Caco-2 (cell line): Measurements from ENCODE around the gene CIB1. TPM values are rescaled to one million over a fixed set of nuclear protein-coding genes. Genes with fewer than 3 reads are reported as not detected.

Experiments used
- BruUV-seq: library from RNA; stranded (reverse); fragments of 400-500 nt; replicated peaks from 2 replicates; lab custom pipeline; 2021; lab: Mats Ljungman, UMichigan
- CTCF ChIA-PET: fragments of 300-600 bp; sonication (Branson Sonifier 250); formaldehyde crosslinking; loops from one replicate; lab custom pipeline; 2022; ENCODE audit warnings: antibody characterized with exemption; lab: Charles Lee
- POLR2A ChIA-PET: fragments of 300-600 bp; sonication (Branson Sonifier 250); formaldehyde crosslinking; loops from one replicate; lab custom pipeline; 2022; ENCODE audit warnings: antibody characterized with exemption; lab: Charles Lee
- DNase-seq, 2 experiments: peaks; one replicate each; pipeline versions ENCODE4 v3.0.0 to v3.0.0-alpha.2; 2020 to 2022
- H3K27me3 ChIP-seq: replicated peaks from 2 replicates; pipeline ENCODE4 v1.6.0; 2011; ENCODE audit warnings: low read length; ENCODE audit not compliant: control insufficient read depth, insufficient read depth
- H3K36me3 ChIP-seq: 2 replicates; pipeline ENCODE4 v1.5.1; 2011; ENCODE audit warnings: low read length; ENCODE audit not compliant: control insufficient read depth, insufficient read depth
- H3K4me1 ChIP-seq: fragments of 250-450 bp; sonication (Bioruptor Pico); 2 replicates; pipeline ENCODE4 v1.5.1; 2020; ENCODE audit warnings: mild to moderate bottlenecking
- H3K4me3 ChIP-seq: 2 replicates; pipeline ENCODE4 v1.5.1; 2011; ENCODE audit warnings: low read depth, mild to moderate bottlenecking, control low read depth, low read length
- H3K9me3 ChIP-seq: fragments of 250-450 bp; sonication (Bioruptor Pico); 2 replicates; pipeline ENCODE4 v1.5.1; 2020; ENCODE audit warnings: mild to moderate bottlenecking, moderate library complexity
- H3K27ac Mint-ChIP-seq: one replicate; pipeline ENCODE4 v1.8.0; 2022; ENCODE audit warnings: mixed read lengths; ENCODE audit not compliant: unreplicated experiment
- H3K27me3 Mint-ChIP-seq: one replicate; pipeline ENCODE4 v1.8.0; 2022; ENCODE audit warnings: mixed read lengths; ENCODE audit not compliant: insufficient read depth, unreplicated experiment
- H3K36me3 Mint-ChIP-seq: one replicate; pipeline ENCODE4 v1.8.0; 2022; ENCODE audit warnings: mild to moderate bottlenecking, mixed read lengths; ENCODE audit not compliant: insufficient read depth, unreplicated experiment
- H3K4me1 Mint-ChIP-seq: one replicate; pipeline ENCODE4 v1.8.0; 2022; ENCODE audit warnings: low read depth, mixed read lengths; ENCODE audit not compliant: unreplicated experiment
- H3K4me3 Mint-ChIP-seq: one replicate; pipeline ENCODE4 v1.8.0; 2022; ENCODE audit warnings: mild to moderate bottlenecking, moderate library complexity, mixed read lengths; ENCODE audit not compliant: unreplicated experiment
- H3K9me3 Mint-ChIP-seq: one replicate; pipeline ENCODE4 v1.8.0; 2022; ENCODE audit warnings: mixed read lengths; ENCODE audit not compliant: unreplicated experiment
- CTCF ChIP-seq, 2 experiments: fragments of 200-600 bp in 1 of 2; IDR thresholded peaks; 1 replicate in 1 of 2; 2 replicates in 1 of 2; pipeline versions ENCODE4 v1.5.1 to v1.8.0; 2011 to 2022; ENCODE audit warnings: antibody characterized with exemption in 1 of 2, control low read depth in 1 of 2, inconsistent platforms in 1 of 2, low read depth in 1 of 2, low read length in 1 of 2, mild to moderate bottlenecking in 1 of 2, moderate library complexity in 1 of 2; ENCODE audit not compliant: insufficient read depth in 1 of 2, severe bottlenecking in 1 of 2, unreplicated experiment in 1 of 2
- intact Hi-C: fragments of 100-400 bp; cut with micrococcal nuclease; formaldehyde crosslinking; loops from one replicate; pipeline ENCODE4 v1.10.0; 2022; ENCODE audit not compliant: unreplicated experiment
- total RNA-seq: library from RNA; stranded (reverse); gene quantifications from 2 replicates; pipeline ENCODE4 v1.2.3, GENCODE V29; 2022

The CIB1 gene
- total RNA-seq, 1 experiment from 2014 or later, result 37.7 TPM

GRCh38 chr15:90230610-90231009 lies 3.1 kb downstream of the CIB1 start:
- H3K36me3 ChIP-seq, result no peaks in the 10 kb centered on the region; the same call in 1 of the 2 replicates
- intact Hi-C loops, result loop anchor here (5.0 kb wide), 1 partner anchor 52 kb away; no protein-coding TSS in a partner anchor

GRCh38 chr15:90230071-90230494 lies 3.7 kb downstream of the CIB1 start:
- no peak for TF ChIP-seq CTCF (IDR thresholded peaks at IDR 0.05; ENCODE audit: insufficient read depth in 1 of 2, low read depth in 1 of 2, low read length in 1 of 2, severe bottlenecking in 1 of 2, unreplicated experiment in 1 of 2)
- Histone ChIP-seq H3K9me3 (no peaks in the 10 kb centered on the region), H3K27me3 (no peaks in the 10 kb centered on the region), H3K36me3 (no peaks in the 10 kb centered on the region; the same call in 1 of the 2 replicates), H3K4me3 (no peak overlapping the region), H3K4me1 (no peaks in the 10 kb centered on the region; the same call in 1 of the 2 replicates)
- DNase-seq, result no peak
- Mint-ChIP-seq H3K27ac (no peak overlapping the region), H3K27me3 (no peaks in the 10 kb centered on the region), H3K36me3 (peaks cover 5% of the 10 kb centered on the region), H3K9me3 (no peaks in the 10 kb centered on the region), H3K4me3 (no peak overlapping the region), H3K4me1 (peaks cover 13% of the 10 kb centered on the region)
- BruUV-seq, result no TSS peak
- intact Hi-C loops, result loop anchor here (5.0 kb wide), 1 partner anchor 52 kb away; no protein-coding TSS in a partner anchor
- POLR2A ChIA-PET, result no interaction called here
- CTCF ChIA-PET, result no interaction called here

More at GRCh38 chr15:90230610-90231009, 3.1 kb downstream of the CIB1 start:
- Mint-ChIP-seq H3K4me1 (peaks cover 16% of the 10 kb centered on the region), H3K27me3 (no peaks in the 10 kb centered on the region), H3K36me3 (peaks cover 3% of the 10 kb centered on the region), H3K27ac (no peak overlapping the region), H3K9me3 (no peaks in the 10 kb centered on the region), H3K4me3 (no peak overlapping the region)
- no peaks in the 10 kb centered on the region for H3K27me3 ChIP-seq
- H3K4me1 ChIP-seq, result no peaks in the 10 kb centered on the region; the same call in 1 of the 2 replicates
- H3K4me3 ChIP-seq, result no peak overlapping the region
- CTCF ChIA-PET, result no interaction called here
- no peak for TF ChIP-seq CTCF (IDR thresholded peaks at IDR 0.05; ENCODE audit: insufficient read depth in 1 of 2, low read depth in 1 of 2, low read length in 1 of 2, severe bottlenecking in 1 of 2, unreplicated experiment in 1 of 2)
- no TSS peak for BruUV-seq
- DNase-seq, result no peak
- POLR2A ChIA-PET, result no interaction called here
- no peaks in the 10 kb centered on the region for H3K9me3 ChIP-seq

- ChIA-PET POLR2A (no interaction called here), CTCF (no interaction called here)
- H3K4me3 Mint-ChIP-seq, result no peak overlapping the region
- no peak for TF ChIP-seq CTCF (IDR thresholded peaks at IDR 0.05; ENCODE audit: insufficient read depth in 1 of 2, low read depth in 1 of 2, low read length in 1 of 2, severe bottlenecking in 1 of 2, unreplicated experiment in 1 of 2)
- no peaks in the 10 kb centered on the region for H3K27me3 Mint-ChIP-seq
- peaks cover 6% of the 10 kb centered on the region for H3K4me1 Mint-ChIP-seq
- intact Hi-C loops, result no loop called here
- H3K9me3 Mint-ChIP-seq, result no peaks in the 10 kb centered on the region
- DNase-seq, result no peak
- H3K36me3 ChIP-seq, result no peaks in the 10 kb centered on the region; the same call in 1 of the 2 replicates
- H3K36me3 Mint-ChIP-seq, result peaks cover 5% of the 10 kb centered on the region
- H3K4me1 ChIP-seq, result no peaks in the 10 kb centered on the region; the same call in 1 of the 2 replicates
- H3K27me3 ChIP-seq, result no peaks in the 10 kb centered on the region
- no peak overlapping the region for H3K4me3 ChIP-seq
- no peaks in the 10 kb centered on the region for H3K9me3 ChIP-seq
- no TSS peak for BruUV-seq
- no peak overlapping the region for H3K27ac Mint-ChIP-seq
Measured at GRCh38 chr15:90228960-90229359, 4.8 kb downstream of the CIB1 start.
